Measurements from ENCODE around the gene TEX22.

Gene TEX22

DNA sequence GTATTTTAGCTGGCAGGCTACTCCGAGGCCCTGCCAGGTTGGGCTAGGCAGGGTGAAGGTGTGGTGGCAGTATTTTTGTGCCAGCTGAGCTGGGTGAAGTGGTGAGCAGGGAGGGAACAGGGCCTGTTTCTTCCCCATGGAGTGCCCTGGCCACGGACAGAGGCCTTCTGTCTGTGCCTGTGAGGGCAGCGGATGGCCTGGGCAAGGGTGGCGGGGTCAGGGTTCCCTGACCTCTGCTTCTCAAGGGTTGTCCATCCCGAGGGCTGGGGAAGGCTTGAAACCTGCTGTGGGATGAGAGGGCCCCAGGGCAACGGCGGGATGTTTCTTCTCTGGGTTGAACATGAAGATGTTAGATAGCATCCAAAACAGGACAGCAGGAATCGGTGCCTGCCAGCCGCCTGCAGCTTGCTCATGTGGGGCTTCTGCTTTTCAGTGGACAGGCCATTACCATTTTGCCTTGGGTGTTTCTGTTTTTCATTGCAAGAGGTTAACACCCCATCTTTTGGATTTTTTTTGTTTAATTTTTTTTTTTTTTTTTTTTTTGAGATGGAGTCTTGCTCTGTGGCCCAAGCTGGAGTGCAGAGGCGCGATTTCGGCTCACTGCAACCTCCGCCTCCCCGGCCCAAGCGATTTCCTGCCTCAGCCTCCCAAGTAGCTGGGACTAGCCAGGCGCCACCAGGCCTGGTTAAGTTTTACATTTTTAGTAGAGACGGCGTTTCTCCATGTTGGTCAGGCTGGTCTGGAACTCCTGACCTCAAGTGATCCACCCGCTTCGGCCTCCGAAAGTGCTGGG lies 24.6 kb downstream of the TEX22 start:
- no peak for DNase-seq

DNA sequence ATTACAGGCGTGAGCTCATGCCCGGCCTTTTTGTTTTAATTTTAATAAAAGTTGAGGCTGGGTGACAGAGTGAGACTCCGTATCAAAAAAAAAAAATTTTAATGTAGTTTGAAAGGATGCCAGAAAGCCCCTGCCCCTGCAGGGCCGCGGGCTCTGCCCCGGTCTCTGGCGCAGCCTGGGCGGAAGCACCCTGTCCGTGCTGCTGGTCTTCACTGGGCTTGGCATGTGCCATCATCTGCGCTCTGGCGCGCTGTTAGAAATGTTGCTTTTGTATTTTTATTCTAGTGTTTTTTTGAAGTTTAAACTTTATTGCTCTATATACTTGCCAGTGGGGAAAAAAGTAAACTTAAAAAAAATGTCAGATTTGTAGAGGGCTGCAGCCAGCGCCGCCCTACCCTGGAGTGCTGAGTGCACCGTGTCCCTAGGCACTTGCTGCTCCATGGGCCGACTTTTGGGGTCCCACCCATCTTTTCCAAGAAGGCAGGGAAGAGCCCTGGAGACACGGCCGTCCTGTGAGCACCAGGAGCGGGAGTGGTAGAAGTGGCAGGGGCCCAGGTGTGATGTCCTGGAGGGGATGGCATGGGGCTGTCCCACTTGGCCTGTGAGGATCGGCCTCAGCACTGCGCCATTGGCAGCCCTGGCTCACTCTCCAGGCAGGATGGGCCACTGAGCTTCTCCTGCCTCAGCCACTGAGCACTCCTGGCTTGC lies 25.3 kb downstream of the TEX22 start:
- no peak for DNase-seq

DNA sequence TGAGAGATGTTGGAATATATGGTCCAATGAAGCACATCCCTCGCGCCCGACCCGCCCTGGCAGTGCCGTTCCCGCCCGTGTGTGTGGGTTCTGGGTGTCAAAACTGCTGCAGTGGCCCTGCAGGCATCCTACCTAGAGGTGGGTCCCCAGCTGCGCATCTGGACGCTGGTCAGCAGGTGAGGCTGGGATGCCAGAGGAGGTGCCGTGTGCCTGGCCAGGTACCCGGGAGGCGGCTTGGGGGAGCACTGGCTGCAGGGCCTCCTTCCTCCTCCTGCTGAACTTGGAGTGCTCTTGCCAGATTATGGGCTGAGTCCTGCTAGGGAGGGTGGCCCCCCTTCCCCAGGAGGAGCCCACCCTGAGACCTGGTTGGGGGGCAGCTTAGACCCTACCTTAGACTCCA lies 26.5 kb downstream of the TEX22 start:
- DNase-seq = no peak

DNA sequence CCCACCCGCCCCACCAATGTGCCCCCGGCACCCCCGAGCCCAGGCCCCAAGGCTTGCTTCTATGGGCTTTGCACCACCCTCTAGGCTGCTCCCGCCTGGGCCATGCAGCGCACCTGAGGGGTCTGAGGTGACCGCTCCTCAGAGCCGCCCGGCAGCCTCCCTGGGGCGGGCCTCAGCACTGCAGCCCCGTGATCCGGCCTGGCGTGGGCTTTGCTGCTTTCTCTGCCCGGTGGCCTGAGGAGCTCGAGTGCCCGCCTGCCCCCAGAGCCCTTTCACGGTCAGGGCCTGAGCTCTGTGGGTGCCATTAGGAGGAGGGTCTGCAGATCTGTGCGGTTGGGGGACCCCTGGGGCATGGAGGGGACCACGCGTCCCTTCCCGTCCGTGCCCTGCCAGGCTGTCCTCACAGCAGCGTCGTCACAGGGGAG lies 27.5 kb downstream of the TEX22 start:
- no peak for DNase-seq

DNA sequence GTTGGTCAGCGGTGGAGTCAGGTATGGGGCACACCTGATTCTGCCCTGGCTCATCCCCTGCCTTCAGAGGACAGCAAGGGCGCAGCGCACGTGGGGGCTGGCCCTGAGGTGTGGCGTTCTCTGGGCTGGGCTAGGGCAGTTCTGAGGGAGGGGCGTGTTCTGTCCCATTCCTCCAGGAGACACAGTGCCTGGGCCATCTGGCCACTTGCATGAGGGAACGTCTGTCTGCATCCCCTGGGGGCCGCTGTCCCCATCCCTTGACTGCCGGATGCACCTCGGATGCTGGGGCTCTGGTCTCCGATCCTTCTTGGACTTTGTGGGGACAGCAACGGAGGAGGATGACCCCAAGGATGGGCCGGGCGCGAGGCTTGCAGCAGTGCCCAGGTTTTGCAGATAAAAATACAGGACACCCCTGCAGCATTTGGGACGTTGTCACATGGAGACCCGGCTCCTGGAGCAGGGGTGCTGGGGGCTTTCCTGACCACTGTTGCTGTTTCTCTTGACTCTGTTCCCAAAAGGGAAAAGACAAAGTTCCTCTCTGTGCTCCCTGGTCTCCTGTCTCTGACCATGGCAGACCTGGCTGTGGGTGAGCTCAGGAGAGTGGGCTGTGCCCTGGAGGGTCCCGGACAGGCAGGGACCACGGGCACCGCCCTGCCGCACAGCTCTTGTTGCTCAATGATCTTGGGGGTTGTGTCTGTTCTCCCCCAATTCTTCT lies 28.2 kb downstream of the TEX22 start:
- DNase-seq = no peak

DNA sequence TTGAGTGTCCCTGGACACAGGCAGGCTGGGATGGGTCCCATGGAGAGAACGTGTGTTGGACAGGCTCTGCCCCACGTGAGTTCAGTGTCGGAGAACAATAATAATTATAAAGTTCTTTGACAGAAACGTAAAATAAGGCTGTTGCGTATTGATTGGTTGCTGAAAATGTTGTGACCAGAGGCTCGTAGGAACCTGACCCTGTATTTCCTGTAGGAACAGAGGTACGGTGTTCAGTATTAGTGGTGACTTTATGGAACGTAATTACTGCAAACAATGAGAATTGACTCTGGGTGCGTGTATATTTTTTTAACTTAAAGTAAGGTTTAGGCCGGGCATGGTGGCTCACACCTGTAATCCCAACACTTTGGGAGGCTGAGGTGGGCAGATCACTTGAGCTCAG lies 29.1 kb downstream of the TEX22 start:
- no peak for DNase-seq

DNA sequence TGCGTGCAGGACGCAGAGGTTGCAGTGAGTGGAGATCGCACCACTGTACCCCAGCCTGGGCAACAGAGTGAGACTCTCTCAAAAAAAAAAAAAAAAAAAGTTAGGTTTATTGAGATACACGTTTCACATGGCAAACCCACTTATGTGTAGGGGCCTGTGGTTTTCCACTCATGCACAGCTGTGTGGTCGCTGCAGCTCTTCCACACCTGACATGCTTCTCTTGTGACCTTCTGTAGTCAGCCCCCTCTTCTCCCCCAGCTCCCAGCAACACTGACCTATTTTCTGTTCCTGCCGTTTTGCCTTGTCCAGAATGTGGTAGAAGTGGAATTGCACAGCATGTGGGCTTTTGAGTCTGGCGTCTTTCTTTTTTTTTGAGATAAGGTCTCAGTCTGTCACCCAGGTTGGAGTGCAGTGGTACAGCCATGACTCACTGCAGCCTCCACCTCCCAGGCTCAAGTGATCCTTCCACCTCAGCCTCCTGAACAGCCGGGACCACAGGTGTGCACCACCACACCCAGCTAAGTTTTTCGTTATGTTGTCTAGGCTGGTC lies 29.7 kb downstream of the TEX22 start:
- no peak for DNase-seq

DNA sequence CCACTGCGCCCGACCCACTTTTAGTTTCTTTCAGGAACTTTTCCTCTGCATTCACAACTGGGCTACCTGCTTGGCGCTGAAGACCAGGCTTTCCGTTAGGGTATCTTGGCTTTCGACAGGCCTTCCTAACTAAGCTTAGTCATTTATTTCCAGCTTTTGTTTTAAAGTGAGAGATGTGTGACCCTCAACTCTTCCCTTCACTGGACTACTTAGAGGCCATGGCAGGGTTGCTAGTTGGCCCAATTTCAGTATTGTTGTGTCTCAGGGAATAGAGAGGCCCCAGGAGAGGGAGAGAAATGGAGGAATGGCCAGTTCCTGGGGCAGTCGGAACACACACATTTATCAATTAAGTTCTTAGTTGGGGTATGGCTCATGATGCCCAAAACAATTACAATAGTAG lies 31.7 kb downstream of the TEX22 start:
- no peak for DNase-seq

DNA sequence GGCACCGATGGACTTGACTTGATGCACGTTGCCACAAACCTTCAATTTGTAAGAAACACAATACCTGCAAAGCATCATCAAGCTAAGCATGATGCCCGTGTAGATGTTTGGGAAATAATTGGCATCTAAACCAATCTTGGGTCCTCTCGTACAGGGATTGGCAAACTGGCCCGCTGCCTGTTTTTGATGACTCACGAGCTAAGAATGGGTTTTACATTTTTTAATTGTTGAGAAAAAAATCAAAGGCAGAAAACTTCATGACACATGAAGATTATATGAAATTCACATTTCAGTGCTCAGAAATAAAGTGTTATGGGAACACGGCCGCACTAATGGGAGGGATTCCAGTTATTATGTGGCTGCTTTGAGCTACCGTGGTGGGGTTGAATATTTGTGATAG lies 32.2 kb downstream of the TEX22 start:
- no peak for DNase-seq

DNA sequence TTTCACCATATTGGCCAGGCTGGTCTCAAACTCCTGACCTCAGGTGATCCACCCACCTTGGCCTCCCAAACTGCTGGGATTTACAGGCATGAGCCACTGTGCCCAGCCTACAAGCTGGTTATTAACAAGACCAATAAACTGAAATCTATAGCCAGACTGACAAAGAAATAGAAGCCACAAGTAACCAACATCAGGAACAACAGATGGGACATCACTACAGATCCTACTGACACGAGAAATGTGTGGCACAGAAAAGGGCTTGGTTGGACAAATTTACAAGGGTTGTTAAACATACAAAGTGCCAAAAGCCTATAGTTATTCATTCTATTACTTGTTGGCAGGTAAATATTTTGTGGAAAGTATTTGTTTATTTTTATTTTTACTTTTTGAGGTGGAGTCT lies 32.9 kb downstream of the TEX22 start:
- no peak for DNase-seq

DNA sequence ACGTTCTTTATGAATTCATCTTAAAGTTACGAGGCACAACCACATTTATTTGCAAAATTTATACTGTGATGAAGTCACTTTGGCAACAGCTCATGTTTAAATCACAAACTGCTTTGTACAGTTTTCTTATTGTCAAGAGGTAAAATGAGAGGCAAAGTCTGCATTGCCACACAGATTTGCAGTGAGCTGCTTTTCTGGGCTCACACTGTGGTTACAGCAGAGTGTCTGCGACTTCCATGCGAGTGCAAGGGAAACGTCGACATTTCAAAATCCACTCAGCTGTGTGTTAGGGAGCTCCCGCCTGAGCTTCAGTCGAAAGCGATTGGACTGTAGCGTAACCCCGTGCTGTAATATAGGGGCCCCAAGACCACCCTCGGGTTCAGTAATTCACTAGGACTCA lies 34.3 kb downstream of the TEX22 start:
- DNase-seq = no peak

DNA sequence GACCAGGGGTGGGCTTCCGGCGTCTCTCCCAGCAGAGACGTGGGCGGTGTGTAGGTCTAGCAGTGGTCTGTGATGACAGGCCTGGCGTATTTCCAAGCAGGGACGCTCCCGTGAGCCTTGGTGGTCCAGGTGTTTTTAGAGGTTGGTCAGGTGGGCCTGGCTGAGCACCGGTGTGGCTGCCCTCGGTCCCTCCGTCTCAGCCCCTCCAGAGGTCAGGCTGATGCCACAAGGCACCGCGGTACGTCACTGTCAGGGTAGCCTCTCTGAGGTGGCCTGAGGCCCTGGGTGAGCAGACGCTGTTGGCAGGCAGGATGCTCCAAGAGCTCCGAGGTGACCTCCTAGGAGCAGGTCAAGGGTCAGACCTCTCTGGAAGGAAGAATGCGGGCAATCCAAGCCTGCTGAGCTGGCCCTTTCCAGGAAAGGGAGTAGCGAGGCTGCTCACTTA lies 34.8 kb downstream of the TEX22 start:
- no peak for DNase-seq

DNA sequence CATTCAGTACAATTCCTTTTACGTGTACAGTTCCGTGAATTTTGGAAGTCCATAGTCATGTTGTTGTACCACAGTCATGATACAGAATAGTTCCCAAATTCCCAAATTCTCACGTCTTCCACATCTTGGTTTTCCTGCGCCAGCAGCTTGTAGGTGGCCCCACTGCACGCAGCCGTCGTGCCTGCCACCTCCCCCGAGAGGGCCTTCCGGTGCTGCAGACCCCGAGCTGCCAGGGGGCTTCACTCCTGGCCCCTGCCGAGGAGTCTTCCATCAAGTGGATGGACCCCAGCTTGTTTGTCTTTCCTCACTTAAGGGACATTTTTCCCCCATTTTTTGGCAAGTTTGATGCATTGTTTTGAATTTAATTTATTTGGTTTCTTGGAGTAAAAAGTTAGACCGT lies 38.1 kb downstream of the TEX22 start:
- DNase-seq = no peak

DNA sequence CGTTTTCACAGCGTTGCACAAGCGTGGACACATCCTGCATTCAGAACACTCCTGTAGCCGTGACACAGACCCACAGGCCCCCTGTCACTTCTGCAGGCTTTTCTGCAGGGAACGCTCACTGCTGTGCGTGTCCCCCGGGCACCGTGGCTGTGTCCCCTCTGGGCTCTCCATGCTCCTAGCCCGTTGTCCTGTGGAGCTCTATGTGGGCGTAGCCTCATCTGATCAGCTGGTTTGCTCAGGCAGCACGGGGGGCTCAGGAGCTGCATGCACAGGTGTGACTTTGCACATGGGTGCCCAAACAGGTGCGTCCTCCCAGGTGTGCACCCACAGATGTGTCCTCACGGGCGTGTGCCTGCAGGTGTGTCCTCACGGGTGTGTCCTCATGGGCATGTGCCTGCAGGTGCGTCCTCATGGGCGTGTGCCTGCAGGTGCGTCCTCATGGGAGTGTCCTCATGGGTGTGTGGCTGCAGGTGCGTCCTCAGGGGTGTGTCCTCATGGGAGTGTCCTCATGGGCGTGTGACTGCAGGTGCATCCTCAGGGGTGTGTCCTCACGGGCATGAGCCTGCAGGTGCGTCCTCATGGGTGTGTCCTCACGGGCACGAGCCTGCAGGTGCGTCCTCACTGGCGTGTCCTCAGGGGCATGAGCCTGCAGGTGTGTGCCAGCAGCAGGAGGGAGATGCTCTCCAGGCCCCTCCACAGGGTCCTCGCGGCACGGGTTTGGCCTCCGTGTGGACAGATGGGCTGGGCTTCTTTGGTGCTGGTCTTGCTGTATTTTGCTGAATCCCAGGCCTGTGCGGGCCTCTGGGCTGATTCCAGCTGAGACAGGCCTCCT lies 38.8 kb downstream of the TEX22 start:
- DNase-seq = no peak

DNA sequence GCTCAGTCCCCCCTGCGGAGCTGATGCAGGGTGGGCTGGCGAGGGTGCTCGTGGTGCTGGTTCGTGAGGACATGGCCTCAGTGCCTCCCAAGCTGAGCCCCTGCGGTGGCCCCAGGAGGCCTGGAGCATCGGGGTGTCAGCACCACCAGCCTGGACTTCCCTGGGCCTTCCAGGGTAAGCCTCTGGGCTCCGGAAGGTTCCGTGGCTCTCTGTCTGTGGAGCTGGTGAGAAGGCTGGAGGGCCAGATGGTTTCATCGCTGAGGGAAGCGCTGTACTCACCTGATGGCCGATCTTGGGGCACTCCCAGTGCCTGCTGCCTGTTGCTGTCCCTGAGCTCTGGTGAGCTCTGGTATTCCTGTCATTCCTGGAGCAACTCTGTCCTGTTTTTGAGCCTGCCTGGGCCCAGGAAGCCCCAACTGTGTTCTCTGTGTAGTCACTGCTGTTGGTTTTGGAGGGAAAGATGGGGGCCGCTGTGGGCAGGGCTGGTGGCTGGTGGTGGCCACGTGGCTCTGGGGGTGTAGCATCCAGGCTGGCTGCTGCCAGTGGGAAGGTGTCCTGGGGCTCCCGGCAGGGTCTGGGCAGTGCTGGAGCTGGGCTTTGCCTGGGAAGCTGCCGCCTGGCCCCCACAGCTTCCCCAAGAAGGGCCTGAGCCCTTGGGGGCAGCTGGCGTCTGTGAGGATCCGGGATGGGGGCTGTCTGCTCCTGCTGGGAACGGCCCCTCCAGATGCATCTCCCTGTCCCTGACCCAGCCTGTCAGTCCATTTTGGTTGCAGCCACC lies 39.6 kb downstream of the TEX22 start:
- DNase-seq = no peak

DNA sequence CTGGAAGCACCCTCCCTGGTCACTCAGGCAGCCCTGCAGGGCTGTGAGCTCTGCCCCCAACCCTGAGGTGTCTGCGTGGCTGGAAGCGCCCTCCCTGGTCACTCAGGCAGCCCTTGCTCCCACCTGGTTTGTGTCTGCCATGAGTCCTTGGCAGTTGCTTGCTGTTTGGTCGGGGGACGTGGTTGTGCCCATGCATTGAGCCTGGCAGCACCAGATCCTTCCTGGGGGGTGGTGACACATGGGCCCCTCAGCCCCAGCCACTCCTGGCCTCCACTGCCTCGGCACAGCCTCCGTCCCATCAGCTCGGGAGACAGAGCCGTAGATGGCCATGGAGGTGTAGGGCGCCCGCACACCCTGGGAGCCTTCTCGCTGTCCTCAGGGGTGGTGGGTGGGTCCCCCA lies 40.8 kb downstream of the TEX22 start:
- no peak for DNase-seq

DNA sequence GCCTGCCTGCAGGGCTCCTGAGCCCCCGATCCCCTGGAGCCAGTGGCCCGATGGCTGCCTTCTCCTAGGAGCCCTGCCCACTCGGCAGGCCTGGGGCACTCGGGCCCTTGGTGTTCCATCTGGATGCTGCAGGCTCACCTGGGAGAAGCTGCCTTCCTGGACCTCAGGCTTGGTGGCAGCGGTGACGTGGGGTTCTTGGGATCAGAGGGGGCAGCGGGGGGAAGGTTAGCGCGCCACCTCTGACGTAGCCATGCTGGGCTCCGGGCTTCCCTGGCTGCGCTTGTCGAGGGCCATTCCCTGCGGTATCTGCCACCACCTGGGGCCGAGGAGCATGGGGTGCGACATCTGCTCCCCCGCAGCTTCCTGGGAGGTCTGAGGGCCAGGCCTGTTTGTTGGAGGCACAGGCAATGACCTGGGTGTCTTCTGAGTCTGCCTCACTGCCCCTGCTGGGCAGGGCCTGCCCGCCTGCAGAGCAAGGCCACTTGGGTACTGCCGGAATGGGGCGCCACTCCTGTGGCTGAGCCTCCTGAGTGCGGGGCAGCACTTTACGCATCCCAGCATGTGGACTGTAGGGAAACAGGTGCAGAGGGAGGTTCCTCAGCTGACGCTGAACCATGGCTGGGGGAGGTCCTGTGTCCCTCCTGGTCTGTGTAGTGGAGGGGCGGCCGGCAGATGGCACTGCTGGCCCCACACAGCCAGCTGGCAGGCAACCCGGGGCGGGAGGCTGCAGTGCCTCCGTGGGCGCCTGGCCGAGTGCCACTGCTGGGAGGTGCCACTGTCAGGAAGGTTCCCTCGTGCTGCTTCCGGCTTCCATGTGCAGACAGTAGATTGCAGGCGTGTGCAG lies 41.6 kb downstream of the TEX22 start:
- DNase-seq = no peak

DNA sequence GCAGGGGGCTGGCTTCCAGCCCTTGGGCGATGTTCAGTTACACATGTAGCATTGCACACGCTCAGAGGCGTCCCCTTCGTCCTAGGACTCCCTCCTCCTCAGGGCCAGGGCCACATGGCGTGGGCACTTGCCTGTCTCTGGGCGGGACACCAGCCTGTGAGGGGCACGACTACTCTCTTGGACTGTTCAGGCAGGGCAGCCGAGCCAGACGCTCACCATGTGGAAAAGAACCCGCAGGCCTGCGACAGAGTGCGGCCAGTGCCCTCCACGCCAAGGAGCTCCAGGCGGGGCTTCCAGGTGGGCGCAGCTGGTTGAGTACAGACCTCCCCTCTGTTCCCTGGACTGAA lies 42.2 kb downstream of the TEX22 start:
- no peak for DNase-seq

DNA sequence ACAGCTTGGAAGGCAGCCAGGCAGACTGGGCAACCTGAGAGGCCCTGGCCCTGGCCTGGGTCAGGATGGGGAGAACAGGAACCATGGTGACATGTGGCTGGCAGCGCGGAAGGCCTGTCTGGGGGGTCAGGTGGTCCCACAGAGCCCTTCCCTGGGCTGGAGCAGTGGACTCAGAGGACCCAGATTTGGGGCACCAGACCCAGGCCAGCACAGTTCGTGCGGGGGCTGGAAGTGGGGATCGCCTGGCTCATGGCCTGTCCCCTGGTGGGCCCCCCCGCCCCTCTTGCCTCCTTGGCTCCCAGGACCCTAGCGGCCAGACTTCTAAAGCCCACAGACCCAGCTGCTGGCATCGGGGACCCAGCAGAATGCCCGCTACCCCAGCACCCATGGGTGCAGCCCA lies 42.7 kb downstream of the TEX22 start:
- DNase-seq = no peak

DNA sequence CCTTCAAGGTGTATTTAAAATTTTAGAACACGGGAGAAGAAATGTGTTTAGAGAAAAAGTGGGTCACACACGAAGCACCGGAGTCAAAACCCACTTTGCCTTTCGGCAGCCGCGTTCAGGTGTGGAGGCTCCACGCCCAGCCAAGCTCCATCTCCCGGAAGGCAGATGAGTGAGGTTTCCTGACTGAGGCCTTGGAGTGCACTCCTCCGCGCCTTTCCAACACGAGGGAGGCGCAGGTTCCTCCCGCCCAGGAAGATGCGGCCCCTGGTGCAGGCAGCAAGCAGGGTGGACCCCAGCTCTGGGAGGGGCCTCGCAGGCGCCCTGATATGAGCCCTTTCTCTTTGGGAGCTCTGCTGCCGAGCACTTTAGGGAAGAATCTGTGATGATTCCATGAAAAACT lies 43.8 kb downstream of the TEX22 start:
- no peak for DNase-seq

DNA sequence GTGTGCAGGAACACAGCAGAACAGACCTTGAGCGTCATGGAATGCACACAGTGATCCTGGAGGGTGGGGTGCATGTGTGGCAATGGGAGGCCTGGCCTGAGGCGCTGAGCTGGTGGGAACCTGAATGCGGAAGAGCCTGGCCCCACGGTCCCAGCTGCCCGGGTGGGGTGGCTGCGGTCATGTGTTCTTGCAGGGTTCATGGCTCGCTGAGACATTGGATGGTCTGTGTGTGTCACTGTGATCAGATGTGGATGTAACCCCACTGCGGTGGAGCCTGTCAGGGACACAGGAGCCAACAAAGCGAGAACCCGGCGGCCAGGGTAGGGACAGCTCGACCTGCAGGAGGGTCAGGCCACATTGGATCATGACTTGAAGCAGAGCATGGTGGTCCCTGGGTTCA lies 44.5 kb downstream of the TEX22 start:
- DNase-seq = no peak
